Neutrophil (primary cell): ENCODE data around the gene MARCHF2.
A peak's percentile ranks its signal among the peaks of the same experiment; 100 is the strongest.
"Not testable (repeated sequence)": the region's sequence is repeated elsewhere in the genome, so short reads cannot be mapped to it uniquely, and the experiment has no call there.

ENCODE experiments used
- H3K27ac ChIP-seq: fragments of 200-600 bp; sonication (generic); 2 replicates; pipeline ENCODE4 v1.5.1; 2016; ENCODE audit warnings: mild to moderate bottlenecking, moderate library complexity
- H3K27me3 ChIP-seq: fragments of 200-600 bp; sonication (generic); 2 replicates; pipeline ENCODE4 v1.6.0; 2016; ENCODE audit warnings: mild to moderate bottlenecking
- H3K36me3 ChIP-seq: fragments of 200-600 bp; sonication (generic); 2 replicates; pipeline ENCODE4 v1.5.1; 2017
- H3K4me1 ChIP-seq, 2 experiments: fragments of 200-600 bp in 1 of 2; sonication (generic) in 1 of 2; 1 replicate in 1 of 2; 2 replicates in 1 of 2; pipeline versions ENCODE4 v1.5.1 to v1.6.1; 2013 to 2016; ENCODE audit warnings: low read depth in 1 of 2, low read length in 1 of 2, mild to moderate bottlenecking in 1 of 2, moderate library complexity in 1 of 2; ENCODE audit not compliant: control insufficient read depth in 1 of 2, insufficient read depth in 1 of 2
- H3K4me3 ChIP-seq, 2 experiments: fragments of 200-600 bp in 1 of 2; sonication (generic) in 1 of 2; 1 replicate in 1 of 2; 2 replicates in 1 of 2; pipeline ENCODE4 v1.5.1; 2013 to 2016; ENCODE audit warnings: low read depth in 1 of 2, low read length in 1 of 2, mild to moderate bottlenecking in 1 of 2, moderate library complexity in 1 of 2
- H3K9me3 ChIP-seq: fragments of 200-600 bp; sonication (generic); 2 replicates; pipeline ENCODE4 v1.5.1; 2016
- CTCF ChIP-seq: fragments of 200-600 bp; sonication (generic); IDR thresholded peaks from 2 replicates; pipeline ENCODE4 v1.5.1; 2016; ENCODE audit warnings: antibody characterized with exemption

Gene MARCHF2

GRCh38 chr19:8404391-8405151, 8.5 kb upstream of the MARCHF2 start:
- Histone ChIP-seq H3K9me3 (no peaks in the 10 kb centered on the region), H3K4me1 (no peaks in the 10 kb centered on the region), H3K27ac (no peak overlapping the region), H3K36me3 (peaks cover 61% of the 10 kb centered on the region), H3K4me3 (no peak overlapping the region), H3K27me3 (no peaks in the 10 kb centered on the region)
- TF ChIP-seq CTCF, result no peak

GRCh38 chr19:8410718-8411117, 2.4 kb upstream of the MARCHF2 start:
- not testable (repeated sequence) for H3K27me3 ChIP-seq, H3K4me3 ChIP-seq, H3K36me3 ChIP-seq, H3K9me3 ChIP-seq, H3K27ac ChIP-seq
- peaks cover 12 to 14% of the 10 kb centered on the region in 2 experiments for H3K4me1 ChIP-seq

GRCh38 chr19:8413629-8413995, 507 bp downstream of the MARCHF2 start:
- Histone ChIP-seq H3K9me3 (no peaks in the 10 kb centered on the region), H3K27me3 (no peaks in the 10 kb centered on the region), H3K4me1 (peaks cover 12 to 14% of the 10 kb centered on the region in 2 experiments), H3K36me3 (no peaks in the 10 kb centered on the region), H3K27ac (peak overlapping the region; percentile 53), H3K4me3 (peak overlapping the region; percentile 80 to 87)
- TF ChIP-seq CTCF, result no peak

- no peak overlapping the region for H3K4me3 ChIP-seq
- no peaks in the 10 kb centered on the region for H3K9me3 ChIP-seq
- peaks cover 12 to 14% of the 10 kb centered on the region in 2 experiments for H3K4me1 ChIP-seq
- H3K27me3 ChIP-seq, result no peaks in the 10 kb centered on the region
- no peak for TF ChIP-seq CTCF
- H3K27ac ChIP-seq, result no peak overlapping the region
- H3K36me3 ChIP-seq, result peaks cover 3% of the 10 kb centered on the region
Measured at GRCh38 chr19:8416796-8417195, 3.7 kb downstream of the MARCHF2 start.

- peaks cover 16% of the 10 kb centered on the region for H3K36me3 ChIP-seq
- H3K4me1 ChIP-seq, result peaks cover 9 to 14% of the 10 kb centered on the region in 2 experiments
- no peak for TF ChIP-seq CTCF
- no peaks in the 10 kb centered on the region for H3K9me3 ChIP-seq
- H3K27me3 ChIP-seq, result no peaks in the 10 kb centered on the region
- H3K27ac ChIP-seq, result no peak overlapping the region
- no peak overlapping the region for H3K4me3 ChIP-seq
Measured at GRCh38 chr19:8421484-8422461, 8.7 kb downstream of the MARCHF2 start.
